Uterus (tissue), 2 donors: ENCODE results near the gene TECTB.

Experiments used
- CTCF ChIP-seq, 4 experiments: fragments of 200-600 bp in 2 of 4; fragments of 450-650 bp in 2 of 4; sonication (generic) in 2 of 4; IDR thresholded peaks; one replicate each; pipeline ENCODE4 v1.5.1; 2016 to 2019; ENCODE audit warnings: antibody characterized with exemption in 4 of 4, mild to moderate bottlenecking in 2 of 4, moderate library complexity in 1 of 4
- POLR2A ChIP-seq, 2 donors: fragments of 450-650 bp; IDR thresholded peaks; one replicate each; pipeline ENCODE4 v1.6.1; 2016; ENCODE audit warnings: antibody characterized with exemption in 2 of 2, mild to moderate bottlenecking in 1 of 2, moderate library complexity in 1 of 2

GRCh38 chr10:112240441-112240840, 42.8 kb upstream of the TECTB start:
- TF ChIP-seq CTCF (IDR thresholded peaks at IDR 0.05), result no peak
- no peak for TF ChIP-seq POLR2A (IDR thresholded peaks at IDR 0.05)
